Measurements from ENCODE around the gene RDH16. TPM values are rescaled to one million over a fixed set of nuclear protein-coding genes. Genes with fewer than 3 reads are reported as not detected.

The RDH16 gene
- total RNA-seq, 2 donors from 2014 or later = 1.1 to 3.0 TPM

DNA sequence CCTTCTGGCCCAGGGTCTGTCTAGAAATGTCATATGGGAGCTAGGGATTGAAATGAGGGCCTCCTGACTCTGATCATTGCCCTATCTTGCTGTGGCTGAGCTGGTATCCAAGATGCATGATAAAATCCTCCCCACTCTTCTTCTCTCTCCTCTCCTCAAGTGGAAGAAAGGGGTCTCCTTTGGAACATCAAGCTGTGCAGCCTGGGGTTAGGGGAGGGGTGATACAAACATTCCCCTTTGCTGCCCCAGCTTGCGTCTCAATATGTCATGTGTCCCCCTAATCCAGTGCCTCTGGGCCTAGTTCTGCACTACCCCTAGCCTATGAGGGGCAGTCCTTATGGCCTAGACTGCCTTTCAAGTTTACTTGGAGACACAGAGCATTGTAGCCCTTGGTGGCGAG, 8.5 kb downstream of the RDH16 start:
- no peaks in the 10 kb centered on the region for H3K27me3 ChIP-seq (ENCODE audit: control insufficient read depth, insufficient read depth, low read length, poor library complexity, severe bottlenecking)
- Mint-ChIP-seq H3K27ac (no peak overlapping the region), H3K4me1 (no peaks in the 10 kb centered on the region), H3K4me3 (no peak overlapping the region), H3K9me3 (peaks cover 9% of the 10 kb centered on the region), H3K36me3 (ENCODE audit: low read depth) (peaks cover 2% of the 10 kb centered on the region), H3K27me3 (ENCODE audit: insufficient read depth) (peaks cover 16% of the 10 kb centered on the region)
- H3K9ac ChIP-seq (ENCODE audit: extremely low read depth, low read length, poor library complexity, severe bottlenecking) = no peak overlapping the region
- TF ChIP-seq, protein P1, sequence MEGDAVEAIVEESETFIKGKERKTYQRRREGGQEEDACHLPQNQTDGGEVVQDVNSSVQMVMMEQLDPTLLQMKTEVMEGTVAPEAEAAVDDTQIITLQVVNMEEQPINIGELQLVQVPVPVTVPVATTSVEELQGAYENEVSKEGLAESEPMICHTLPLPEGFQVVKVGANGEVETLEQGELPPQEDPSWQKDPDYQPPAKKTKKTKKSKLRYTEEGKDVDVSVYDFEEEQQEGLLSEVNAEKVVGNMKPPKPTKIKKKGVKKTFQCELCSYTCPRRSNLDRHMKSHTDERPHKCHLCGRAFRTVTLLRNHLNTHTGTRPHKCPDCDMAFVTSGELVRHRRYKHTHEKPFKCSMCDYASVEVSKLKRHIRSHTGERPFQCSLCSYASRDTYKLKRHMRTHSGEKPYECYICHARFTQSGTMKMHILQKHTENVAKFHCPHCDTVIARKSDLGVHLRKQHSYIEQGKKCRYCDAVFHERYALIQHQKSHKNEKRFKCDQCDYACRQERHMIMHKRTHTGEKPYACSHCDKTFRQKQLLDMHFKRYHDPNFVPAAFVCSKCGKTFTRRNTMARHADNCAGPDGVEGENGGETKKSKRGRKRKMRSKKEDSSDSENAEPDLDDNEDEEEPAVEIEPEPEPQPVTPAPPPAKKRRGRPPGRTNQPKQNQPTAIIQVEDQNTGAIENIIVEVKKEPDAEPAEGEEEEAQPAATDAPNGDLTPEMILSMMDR (conservative IDR thresholded peaks at IDR 0.05) = no peak
- DNase-seq = peak; percentile 25
- H3K9me3 ChIP-seq (ENCODE audit: control insufficient read depth, low read length) = peaks cover 8% of the 10 kb centered on the region
- H3K27ac ChIP-seq (ENCODE audit: low read depth, low read length) = no peak overlapping the region
- H3K36me3 ChIP-seq (ENCODE audit: control insufficient read depth, insufficient read depth, low read length) = no peaks in the 10 kb centered on the region
- no peaks in the 10 kb centered on the region for H3K4me1 ChIP-seq (ENCODE audit: control insufficient read depth, insufficient read depth, low read length)
- 87 to 100% methylated on average over 2 of the region's 2 CpGs for WGBS, 2 experiments (ENCODE audit: insufficient coverage in 1 of 2, insufficient read length in 1 of 2)
- H3K4me3 ChIP-seq (ENCODE audit: low read length) = no peak overlapping the region

- Histone ChIP-seq H3K36me3 (ENCODE audit: control insufficient read depth, insufficient read depth, low read length) (no peaks in the 10 kb centered on the region), H3K27me3 (ENCODE audit: control insufficient read depth, insufficient read depth, low read length, poor library complexity, severe bottlenecking) (no peaks in the 10 kb centered on the region), H3K9ac (ENCODE audit: extremely low read depth, low read length, poor library complexity, severe bottlenecking) (no peak overlapping the region), H3K4me1 (ENCODE audit: control insufficient read depth, insufficient read depth, low read length) (no peaks in the 10 kb centered on the region), H3K4me3 (ENCODE audit: low read length) (no peak overlapping the region), H3K9me3 (ENCODE audit: control insufficient read depth, low read length) (peaks cover 12% of the 10 kb centered on the region), H3K27ac (ENCODE audit: low read depth, low read length) (no peak overlapping the region)
- Mint-ChIP-seq H3K4me1 (no peaks in the 10 kb centered on the region), H3K4me3 (no peak overlapping the region), H3K27me3 (ENCODE audit: insufficient read depth) (peaks cover 17% of the 10 kb centered on the region), H3K36me3 (ENCODE audit: low read depth) (peaks cover 2% of the 10 kb centered on the region), H3K27ac (no peak overlapping the region), H3K9me3 (peaks cover 14% of the 10 kb centered on the region)
- TF ChIP-seq, protein P1 (conservative IDR thresholded peaks at IDR 0.05) = no peak
- DNase-seq = peak; percentile 27
These were observed 9.0 kb downstream of the RDH16 start for GRCh38 chr12:56948457-56948777.

GRCh38 chr12:56947633-56948456, 9.6 kb downstream of the RDH16 start:
- Histone ChIP-seq H3K27me3 (ENCODE audit: control insufficient read depth, insufficient read depth, low read length, poor library complexity, severe bottlenecking) (no peaks in the 10 kb centered on the region), H3K4me3 (ENCODE audit: low read length) (no peak overlapping the region), H3K9me3 (ENCODE audit: control insufficient read depth, low read length) (peaks cover 15% of the 10 kb centered on the region), H3K4me1 (ENCODE audit: control insufficient read depth, insufficient read depth, low read length) (no peaks in the 10 kb centered on the region), H3K27ac (ENCODE audit: low read depth, low read length) (no peak overlapping the region), H3K9ac (ENCODE audit: extremely low read depth, low read length, poor library complexity, severe bottlenecking) (no peak overlapping the region), H3K36me3 (ENCODE audit: control insufficient read depth, insufficient read depth, low read length) (no peaks in the 10 kb centered on the region)
- TF ChIP-seq, protein P1 (conservative IDR thresholded peaks at IDR 0.05) = peak; percentile 40
- H3K9me3 Mint-ChIP-seq = peaks cover 20% of the 10 kb centered on the region
- peaks cover 2% of the 10 kb centered on the region for H3K36me3 Mint-ChIP-seq (ENCODE audit: low read depth)
- WGBS, 2 experiments (ENCODE audit: insufficient coverage in 1 of 2, insufficient read length in 1 of 2) = 87 to 95% methylated on average over 3 to 6 of the region's 6 CpGs
- H3K4me1 Mint-ChIP-seq = no peaks in the 10 kb centered on the region
- no peak overlapping the region for H3K27ac Mint-ChIP-seq
- peak; percentile 72 for DNase-seq
- no peak overlapping the region for H3K4me3 Mint-ChIP-seq
- H3K27me3 Mint-ChIP-seq (ENCODE audit: insufficient read depth) = peaks cover 14% of the 10 kb centered on the region
